IPS DF 4.7 (cell line): Measurements from ENCODE around the gene WWTR1.

ENCODE experiments used
- DNase-seq: peaks from one replicate; pipeline ENCODE4 v3.0.0-alpha.2; 2013; ENCODE audit warnings: low spot score; ENCODE audit errors: extremely low read depth

Gene WWTR1

GRCh38 chr3:149536429-149536828 is 121.4 kb downstream of the WWTR1 start:
- no peak for DNase-seq

GRCh38 chr3:149535333-149535685 is 122.5 kb downstream of the WWTR1 start:
- no peak for DNase-seq

GRCh38 chr3:149534671-149535332 is 123.0 kb downstream of the WWTR1 start:
- no peak for DNase-seq

- no peak for DNase-seq
Observed at GRCh38 chr3:149534082-149534481, 123.7 kb downstream of the WWTR1 start.

- DNase-seq, result no peak
Observed at GRCh38 chr3:149532489-149533180, 125.2 kb downstream of the WWTR1 start.

- no peak for DNase-seq
Observed at GRCh38 chr3:149529099-149529498, 128.7 kb downstream of the WWTR1 start.

GRCh38 chr3:149528340-149528650 is 129.5 kb downstream of the WWTR1 start:
- no peak for DNase-seq

- no peak for DNase-seq
Observed at GRCh38 chr3:149527531-149528339, 130.1 kb downstream of the WWTR1 start.

GRCh38 chr3:149523512-149524299 is 134.1 kb downstream of the WWTR1 start:
- DNase-seq, result no peak

GRCh38 chr3:149519912-149520311 is 137.9 kb downstream of the WWTR1 start:
- DNase-seq, result no peak

- no peak for DNase-seq
Observed at GRCh38 chr3:149516920-149517319, 140.9 kb downstream of the WWTR1 start.

GRCh38 chr3:149515249-149515648 is 142.6 kb downstream of the WWTR1 start:
- DNase-seq, result no peak

GRCh38 chr3:149514471-149514870 is 143.4 kb downstream of the WWTR1 start:
- no peak for DNase-seq

GRCh38 chr3:149512073-149512782 is 145.6 kb downstream of the WWTR1 start:
- DNase-seq, result no peak

- no peak for DNase-seq
Observed at GRCh38 chr3:149511040-149511626, 146.7 kb downstream of the WWTR1 start.

- no peak for DNase-seq
Observed at GRCh38 chr3:149510480-149510879, 147.3 kb downstream of the WWTR1 start.

GRCh38 chr3:149509526-149509925 is 148.3 kb downstream of the WWTR1 start:
- no peak for DNase-seq

GRCh38 chr3:149507491-149508324 is 150.1 kb downstream of the WWTR1 start:
- DNase-seq, result no peak

- DNase-seq, result no peak
Observed at GRCh38 chr3:149506965-149507364, 150.9 kb downstream of the WWTR1 start.

GRCh38 chr3:149506540-149506939 is 151.3 kb downstream of the WWTR1 start:
- DNase-seq, result no peak
